HepG2 (cell line): ENCODE data around the gene PHF13. TPM values are rescaled to one million over a fixed set of nuclear protein-coding genes. Genes with fewer than 3 reads are reported as not detected.
A peak's percentile ranks its signal among the peaks of the same experiment; 100 is the strongest.

Source experiments
- ATF3 ChIP-seq: sonication (generic); formaldehyde crosslinking; IDR thresholded peaks from 2 replicates; pipeline ENCODE4 v1.4.0; 2020; ENCODE audit warnings: missing genetic modification reagents
- BRCA1 ChIP-seq: sonication (generic); formaldehyde crosslinking; IDR thresholded peaks from 2 replicates; pipeline ENCODE4 v1.4.0; 2020; ENCODE audit warnings: missing genetic modification reagents
- BRF2 ChIP-seq: sonication (generic); formaldehyde crosslinking; IDR thresholded peaks from 2 replicates; pipeline ENCODE4 v1.8.1; 2022; ENCODE audit warnings: mild to moderate bottlenecking, missing genetic modification reagents
- CHD4 ChIP-seq: fragments of 200-600 bp; sonication (generic); IDR thresholded peaks from 2 replicates; pipeline ENCODE4 v1.7.0; 2017; ENCODE audit warnings: mild to moderate bottlenecking, low read length, borderline replicate concordance
- FOXP1 ChIP-seq, 2 experiments: fragments of 450-650 bp in 1 of 2; IDR thresholded peaks; 2 replicates each; pipeline ENCODE4 v1.6.1; 2017 to 2018; ENCODE audit warnings: antibody characterized with exemption in 1 of 2
- HHEX ChIP-seq: IDR thresholded peaks from 2 replicates; pipeline ENCODE4 v1.6.1; 2016; ENCODE audit warnings: control low read depth
- KDM1A ChIP-seq: IDR thresholded peaks from 2 replicates; pipeline ENCODE4 v1.6.1; 2016; ENCODE audit warnings: missing compliant biosample characterization
- MAFF ChIP-seq: IDR thresholded peaks from 2 replicates; pipeline ENCODE4 v1.6.1; 2011; ENCODE audit warnings: low read depth, low read length, improper control_type of control experiment
- MIXL1 ChIP-seq: IDR thresholded peaks from 2 replicates; pipeline ENCODE4 v1.6.1; 2016
- MXI1 ChIP-seq: IDR thresholded peaks from 3 replicates; pipeline ENCODE4 v1.6.1; 2012; ENCODE audit warnings: low read depth, low read length, inconsistent platforms, borderline replicate concordance
- MYC ChIP-seq: sonication (generic); formaldehyde crosslinking; IDR thresholded peaks from 2 replicates; pipeline ENCODE4 v1.9.0; 2021; ENCODE audit warnings: missing genetic modification reagents, borderline replicate concordance
- MZF1 ChIP-seq: sonication (generic); formaldehyde crosslinking; IDR thresholded peaks from 2 replicates; pipeline ENCODE4 v1.8.1; 2023; ENCODE audit warnings: mild to moderate bottlenecking, missing genetic modification reagents, borderline replicate concordance
- NR2F6 ChIP-seq, 2 experiments: IDR thresholded peaks; 2 replicates each; pipeline ENCODE4 v1.6.1; 2016; ENCODE audit warnings: antibody characterized with exemption in 1 of 2, mild to moderate bottlenecking in 1 of 2
- PCBP2 ChIP-seq: fragments of 200-400 bp; formaldehyde crosslinking; optimal IDR thresholded peaks from 2 replicates; pipeline ENCODE3; 2018; ENCODE audit warnings: low read length, low read depth; ENCODE audit not compliant: poor library complexity, severe bottlenecking
- PLRG1 ChIP-seq: fragments of 450-650 bp; conservative IDR thresholded peaks from 2 replicates; pipeline ENCODE4 v1.6.1; 2016
- SIN3B ChIP-seq: fragments of 150-350 bp; IDR thresholded peaks from 2 replicates; pipeline ENCODE4 v1.6.1; 2014; ENCODE audit warnings: low read length
- SKI ChIP-seq: fragments of 450-650 bp; IDR thresholded peaks from one replicate; pipeline ENCODE4 v1.6.1; 2018; ENCODE audit warnings: mild to moderate bottlenecking; ENCODE audit not compliant: partially characterized antibody
- SPEN ChIP-seq: sonication (generic); formaldehyde crosslinking; IDR thresholded peaks from 2 replicates; pipeline ENCODE4 v1.5.1; 2020; ENCODE audit warnings: low read depth, mild to moderate bottlenecking, missing genetic modification reagents
- SSRP1 ChIP-seq: IDR thresholded peaks from 2 replicates; pipeline ENCODE4 v1.6.1; 2016; ENCODE audit warnings: control low read depth
- WIZ ChIP-seq: sonication (generic); formaldehyde crosslinking; IDR thresholded peaks from 2 replicates; pipeline ENCODE4 v1.5.1; 2020; ENCODE audit warnings: mild to moderate bottlenecking, missing genetic modification reagents
- ZBTB25 ChIP-seq: IDR thresholded peaks from 2 replicates; pipeline ENCODE4 v1.6.1; 2018; ENCODE audit warnings: missing genetic modification reagents
- ZNF17 ChIP-seq: sonication (generic); formaldehyde crosslinking; IDR thresholded peaks from 2 replicates; pipeline ENCODE4 v1.5.0; 2020; ENCODE audit warnings: mild to moderate bottlenecking, missing genetic modification reagents
- ZNF234 ChIP-seq: sonication (generic); formaldehyde crosslinking; conservative IDR thresholded peaks from 2 replicates; pipeline ENCODE4 v1.5.1; 2020; ENCODE audit warnings: mild to moderate bottlenecking, missing genetic modification reagents
- ZNF468 ChIP-seq: sonication (generic); formaldehyde crosslinking; IDR thresholded peaks from 2 replicates; pipeline ENCODE4 v1.8.0; 2022; ENCODE audit warnings: mild to moderate bottlenecking, moderate library complexity, missing genetic modification reagents
- ZNF703 ChIP-seq: sonication (generic); formaldehyde crosslinking; IDR thresholded peaks from 2 replicates; pipeline ENCODE4 v1.5.1; 2020; ENCODE audit warnings: missing genetic modification reagents, mild to moderate bottlenecking, moderate library complexity, borderline replicate concordance
- ZNF710 ChIP-seq: sonication (generic); formaldehyde crosslinking; IDR thresholded peaks from 2 replicates; pipeline ENCODE4 v1.5.0; 2020; ENCODE audit warnings: mild to moderate bottlenecking, missing genetic modification reagents, borderline replicate concordance
- ZNF749 ChIP-seq: sonication (generic); formaldehyde crosslinking; IDR thresholded peaks from 2 replicates; pipeline ENCODE4 v1.8.0; 2022; ENCODE audit warnings: mild to moderate bottlenecking, missing genetic modification reagents, moderate library complexity, borderline replicate concordance
- ZNF776 ChIP-seq: sonication (generic); formaldehyde crosslinking; IDR thresholded peaks from 2 replicates; pipeline ENCODE4 v1.4.0; 2020; ENCODE audit warnings: mild to moderate bottlenecking, missing genetic modification reagents
- polyA plus RNA-seq, 8 experiments: library from polyadenylated mRNA; depleted of rRNA in 3 of 8; stranded (reverse) in 7 of 8; unstranded in 1 of 8; fragments of >200 nt; fragmentation: Illumina TruSeq in 4 of 8; extraction: Trizol in 4 of 8; gene quantifications; 2 replicates each; pipeline versions ENCODE4 v1.2.1 to v1.2.3, GENCODE V29; 2011 to 2016; ENCODE audit warnings: low read depth in 4 of 8, missing spikeins in 1 of 8, mixed read lengths in 1 of 8; ENCODE audit not compliant: insufficient read depth in 1 of 8
- total RNA-seq, 5 experiments: library from RNA; depleted of rRNA; stranded (reverse); fragments of >200 nt; fragmentation: Illumina TruSeq; extraction: Trizol; gene quantifications; 2 replicates each; pipeline ENCODE4 v1.2.3, GENCODE V29; 2016; ENCODE audit warnings: low read depth in 1 of 5

Gene PHF13
- total and polyA plus RNA-seq, 2 of the 13 experiments (the other 11 are each of a cell fraction or from before 2014, with no cell fraction given): 4.7 to 7.4 TPM

- TF ChIP-seq SIN3B (no peak), SSRP1 (CRISPR knock-in tag) (no peak), ZNF234 (CRISPR knock-in tag) (no peak), SPEN (CRISPR knock-in tag) (peak; percentile 81), ZNF749 (CRISPR knock-in tag) (0 out of 2 replicates have a peak, but pooled peaks have one; percentile 12), MYC (peak; percentile 56), FOXP1 (IDR thresholded peaks at IDR 0.05) (no peak), FOXP1 (CRISPR knock-in tag; IDR thresholded peaks at IDR 0.05) (no peak), NR2F6 (IDR thresholded peaks at IDR 0.05) (no peak), NR2F6 (CRISPR knock-in tag; IDR thresholded peaks at IDR 0.05) (no peak; the same call in 1 of the 2 replicates), MAFF (no peak), PLRG1 (no peak), ATF3 (no peak), MXI1 (peak; percentile 50; the same call in 2 of the 3 replicates), HHEX (CRISPR knock-in tag) (no peak), ZNF776 (CRISPR knock-in tag) (peak; percentile 87; the same call in 1 of the 2 replicates), WIZ (CRISPR knock-in tag) (no peak), ZNF468 (CRISPR knock-in tag) (no peak), ZBTB25 (CRISPR knock-in tag) (no peak; the same call in 1 of the 2 replicates), BRCA1 (CRISPR knock-in tag) (no peak), ZNF17 (CRISPR knock-in tag) (no peak), CHD4 (no peak), ZNF710 (CRISPR knock-in tag) (no peak; the same call in 1 of the 2 replicates), MIXL1 (no peak), ZNF703 (CRISPR knock-in tag) (no peak), BRF2 (CRISPR knock-in tag) (no peak), PCBP2 (no peak), SKI (peak; percentile 15), KDM1A (CRISPR knock-in tag) (no peak), MZF1 (no peak)
Observed at GRCh38 chr1:6624710-6625583, 11.4 kb downstream of the PHF13 start, which contains the start of gene THAP3 (continued).
